ENCODE data around the gene HMGN1. TPM values are rescaled to one million over a fixed set of nuclear protein-coding genes. Genes with fewer than 3 reads are reported as not detected.

HMGN1 gene
- total and polyA plus RNA-seq, 2 donors (not counting 1 experiment from before 2014, with no cell fraction given), result 117 to 317 TPM

DNA sequence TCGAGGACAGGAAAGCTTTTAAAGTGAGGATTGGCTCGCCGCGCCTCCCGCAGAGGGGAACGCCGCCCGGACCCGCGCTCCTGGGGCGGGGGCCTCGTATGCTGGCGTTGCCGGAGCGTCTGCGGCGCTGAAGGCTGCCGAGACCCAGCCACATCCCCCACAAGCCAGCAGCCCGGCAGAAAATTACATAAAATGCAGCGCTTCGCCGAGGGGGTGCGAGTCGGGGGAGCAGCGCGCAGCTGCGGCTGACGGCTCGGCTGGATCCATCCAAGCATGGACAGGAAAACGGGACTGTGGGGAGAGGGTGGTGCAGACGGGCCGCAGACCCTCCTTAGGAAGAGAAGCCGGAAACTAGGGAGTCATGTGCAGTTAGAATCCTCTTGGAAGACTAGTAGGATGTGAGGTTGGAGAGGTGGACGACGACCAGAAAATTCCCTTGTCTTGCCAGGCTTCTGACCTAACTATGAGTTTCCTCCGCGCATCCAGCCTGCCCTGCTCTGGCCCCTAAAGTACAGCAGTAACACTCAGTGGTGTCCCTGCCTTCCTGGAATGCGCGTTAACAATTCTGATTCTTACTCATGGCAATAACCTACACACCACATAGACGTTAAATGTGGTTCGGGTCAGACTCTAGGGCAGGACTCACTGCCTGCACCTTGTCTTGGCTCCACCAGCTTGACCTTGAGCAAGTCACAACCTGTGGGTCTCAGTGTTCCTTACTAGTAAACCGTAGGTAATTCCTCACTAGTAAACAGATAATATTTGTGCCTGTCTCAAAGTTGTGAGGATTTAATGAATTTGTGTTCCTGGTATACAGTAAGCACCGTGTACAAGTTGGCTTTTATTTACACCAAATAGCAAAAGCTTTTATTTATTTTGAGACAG lies 34.5 kb downstream of the HMGN1 start:
- peak overlapping the region; percentile 94 for H3K4me2 ChIP-seq (replicated peaks; ENCODE audit: low read depth, low read length, poor library complexity, severe bottlenecking)
- ATAC-seq (ENCODE audit: low read depth) (peak; percentile 3), DNase-seq (no peak)
- Mint-ChIP-seq H3K27ac (peak overlapping the region; percentile 90), H3K4me1 (peaks cover 44% of the 10 kb centered on the region), H3K9me3 (ENCODE audit: insufficient read depth) (no peaks in the 10 kb centered on the region), H3K27me3 (no peaks in the 10 kb centered on the region), H3K4me3 (peak overlapping the region; percentile 95)
- peak overlapping the region; percentile 50 to 83 (median 72) for H3K4me3 ChIP-seq (ENCODE audit: control extremely low read depth in 1 of 5, extremely low read depth in 1 of 5, insufficient read depth in 1 of 5, low read depth in 2 of 5, low read length in 4 of 5)
- peaks cover 2 to 12% of the 10 kb centered on the region in 2 experiments for H3K36me3 ChIP-seq (replicated peaks in 1 of 2; ENCODE audit: control extremely low read depth in 1 of 2, control insufficient read depth in 1 of 2, extremely low read depth in 1 of 2, insufficient read depth in 2 of 2, low read length in 1 of 2)
- CTCF ChIA-PET, result interaction anchor here (1.4 to 1.8 kb wide), 2 partner anchors 33 to 73 kb away, joined by 4 to 5 read pairs; no protein-coding TSS in a partner anchor
- peak overlapping the region; percentile 97 for H2AFZ ChIP-seq (ENCODE audit: insufficient read depth, low read depth, low read length, poor library complexity, severe bottlenecking)
- intact Hi-C loops (cut with micrococcal nuclease), result loop anchor here (5.0 kb wide), 1 partner anchor 1752 kb away; no protein-coding TSS in a partner anchor
- 1% methylated on average over 40 of the region's 43 CpGs for WGBS (ENCODE audit: insufficient coverage)
- H3K9me3 ChIP-seq (ENCODE audit: control extremely low read depth in 1 of 3, control insufficient read depth in 2 of 3, insufficient read depth in 1 of 3, low read length in 2 of 3), result peaks cover 0 to under 1% (median 0%) of the 10 kb centered on the region in 3 donors
- POLR2A ChIA-PET, result interaction anchor here (0.6 to 5.0 kb wide), 2 partner anchors 25 to 34 kb away, joined by 5 to 47 read pairs; partner anchors contain the start of gene HMGN1
- peak overlapping the region in 1 of 2 donors; percentile 84 for H3K27ac ChIP-seq (ENCODE audit: low read length in 2 of 2)
- H3K4me1 ChIP-seq (ENCODE audit: control insufficient read depth in 2 of 2, insufficient read depth in 2 of 2, low read length in 2 of 2), result peaks cover 11 to 36% of the 10 kb centered on the region in 2 donors
- TF ChIP-seq EZH2 (IDR thresholded peaks at IDR 0.05; ENCODE audit: borderline replicate concordance, insufficient read depth, low read depth, low read length, poor library complexity, severe bottlenecking) (no peak), CTCF (IDR thresholded peaks at IDR 0.05) (no peak)
- H3K9ac ChIP-seq (ENCODE audit: low read length), result peak overlapping the region; percentile 82
- H3K79me2 ChIP-seq (ENCODE audit: control insufficient read depth, insufficient read depth, low read length), result peaks cover 26% of the 10 kb centered on the region
- no peaks in the 10 kb centered on the region for H3K27me3 ChIP-seq (replicated peaks in 1 of 4; ENCODE audit: control extremely low read depth in 1 of 4, control insufficient read depth in 3 of 4, insufficient read depth in 4 of 4, low read length in 3 of 4)
- peaks cover 26% of the 10 kb centered on the region for H4K20me1 ChIP-seq (ENCODE audit: control insufficient read depth, insufficient read depth, low read length, poor library complexity, severe bottlenecking)
